Measurements from ENCODE around the gene CEMIP2.

CEMIP2 gene

DNA sequence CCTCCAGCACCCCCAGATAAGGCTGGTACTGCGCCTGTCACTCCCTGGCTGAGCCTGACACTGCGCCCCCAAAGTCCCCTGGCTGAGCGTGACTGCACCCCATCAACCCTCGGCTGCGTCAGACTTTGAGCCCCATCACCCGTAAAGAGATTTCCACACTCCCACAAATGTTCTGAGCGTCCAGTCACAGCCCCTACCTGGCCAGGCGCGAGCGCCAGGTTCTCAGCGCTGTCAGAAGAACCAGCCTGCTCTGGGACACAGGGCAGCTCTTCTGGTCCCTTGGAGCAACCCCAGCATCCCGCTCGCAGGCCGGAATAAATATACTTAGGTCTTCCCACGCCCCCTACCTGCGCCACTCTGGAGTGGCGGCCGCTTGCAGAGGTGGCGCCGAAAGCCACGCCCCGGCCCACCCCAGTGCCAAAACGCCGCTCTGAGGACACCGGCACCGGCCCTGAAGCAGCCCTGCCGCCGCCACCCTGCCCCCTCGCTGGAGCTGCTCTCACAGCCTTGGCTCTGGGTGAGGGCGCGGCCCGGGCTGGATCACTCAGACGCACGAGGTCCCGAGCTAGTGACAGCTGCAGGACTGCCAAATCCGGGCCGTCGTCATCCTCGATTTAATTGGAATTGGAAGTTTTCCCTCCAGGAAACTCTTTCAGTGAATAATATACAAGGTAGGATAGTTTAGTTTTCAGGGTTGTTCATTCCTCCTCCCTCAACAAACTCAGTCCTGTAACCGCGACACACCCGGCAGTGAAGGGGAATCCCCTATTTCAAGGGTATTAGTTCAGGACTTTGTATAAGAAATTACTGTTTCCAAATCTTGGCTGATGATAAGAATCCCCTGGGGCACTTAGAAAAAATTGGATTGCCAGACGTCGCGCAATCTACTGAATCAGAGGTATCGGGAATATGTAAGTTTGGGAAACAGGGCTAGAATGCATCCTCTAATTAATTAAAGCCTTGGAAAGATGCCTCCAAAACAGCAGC, 1.2 kb upstream of the CEMIP2 start:
- DNase-seq (ENCODE audit: low read depth) = peak; percentile 47

DNA sequence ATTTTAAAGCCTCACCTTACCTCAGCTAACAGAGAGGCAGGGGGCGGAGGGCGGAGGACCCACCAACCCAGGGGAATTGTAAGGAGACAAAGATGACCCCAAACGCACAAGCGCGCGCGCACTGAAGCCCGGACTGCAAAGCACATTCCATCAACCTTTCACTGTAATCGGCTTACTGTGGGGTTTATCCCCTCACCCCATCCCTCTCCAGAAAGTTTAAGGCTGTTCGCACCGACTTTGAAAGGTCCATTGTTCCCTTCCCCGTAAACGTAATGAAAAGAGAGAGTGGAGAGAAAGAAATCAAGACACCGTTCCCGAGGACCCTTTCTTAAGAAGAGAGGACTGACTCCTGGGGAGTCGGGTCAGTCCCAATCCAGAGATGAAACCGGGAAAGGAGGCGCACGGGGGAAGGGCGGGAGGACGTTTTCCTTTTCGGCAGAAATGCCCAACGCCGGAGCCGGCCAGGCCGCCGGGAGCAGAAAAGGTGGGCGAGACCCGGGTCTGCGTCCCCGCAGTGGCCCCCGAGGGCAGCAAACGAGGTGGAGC, 464 bp downstream of the CEMIP2 start:
- no peak for DNase-seq (ENCODE audit: low read depth)

GRCh38 chr9:71767163-71767775, 1.0 kb downstream of the CEMIP2 start:
- no peak for DNase-seq (ENCODE audit: low read depth)

GRCh38 chr9:71766663-71767062, 1.6 kb downstream of the CEMIP2 start:
- no peak for DNase-seq (ENCODE audit: low read depth)

DNA sequence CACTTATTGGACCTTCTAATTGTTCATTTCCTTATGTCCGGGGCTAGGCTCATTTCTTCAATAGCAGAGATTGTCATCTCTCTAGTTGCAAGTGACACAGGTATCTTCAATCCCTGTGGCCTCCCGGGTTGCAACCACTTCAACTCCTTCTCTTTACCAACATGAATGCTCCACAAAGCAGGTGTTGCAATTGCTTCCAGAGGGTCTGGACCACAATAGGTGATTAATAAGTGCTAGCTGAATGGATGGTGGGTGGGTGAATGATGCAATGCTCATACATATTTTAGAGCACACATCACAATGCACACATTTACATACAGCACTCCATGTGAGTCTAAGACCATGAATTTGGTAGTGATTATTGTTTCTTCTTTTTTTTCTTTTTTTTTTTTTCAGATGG, 2.6 kb downstream of the CEMIP2 start:
- no peak for DNase-seq (ENCODE audit: low read depth)

DNA sequence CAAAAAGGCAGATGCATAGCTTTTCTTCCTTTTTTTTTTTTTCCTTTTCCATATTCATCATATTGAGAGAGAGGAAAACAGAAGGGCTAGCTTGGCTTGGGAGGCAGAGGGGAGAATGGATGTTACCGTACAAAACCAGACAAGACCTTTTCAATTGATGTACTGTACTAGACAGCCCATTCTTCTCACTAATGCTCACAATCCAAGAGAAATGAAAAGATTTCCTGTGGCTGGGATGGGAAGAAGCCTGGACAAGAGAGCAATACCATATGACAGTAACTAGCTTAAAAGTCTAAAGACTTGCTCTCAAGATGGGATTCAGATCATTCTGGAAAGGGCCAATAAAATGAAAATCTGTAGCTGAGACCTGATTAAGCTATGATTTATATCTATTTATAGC, 3.4 kb downstream of the CEMIP2 start:
- no peak for DNase-seq (ENCODE audit: low read depth)

DNA sequence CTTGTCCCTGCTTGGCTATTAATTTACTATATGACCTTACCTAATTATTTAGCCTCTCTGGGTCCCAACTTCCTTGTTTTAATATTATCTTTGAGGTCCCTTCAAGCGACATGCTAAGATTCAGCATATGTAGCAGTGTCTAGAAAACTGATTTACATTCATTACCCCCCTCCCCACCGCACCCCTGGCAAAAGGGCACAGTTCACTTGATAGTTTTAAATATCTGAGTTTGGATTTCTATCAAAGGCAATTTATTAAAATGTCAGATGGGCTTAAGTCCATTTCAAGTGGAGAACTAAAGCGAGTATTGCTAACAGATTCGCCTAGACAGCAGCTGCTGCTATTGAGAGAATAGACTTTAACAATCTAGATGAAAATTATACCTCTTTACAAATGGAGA, 3.9 kb downstream of the CEMIP2 start:
- no peak for DNase-seq (ENCODE audit: low read depth)

DNA sequence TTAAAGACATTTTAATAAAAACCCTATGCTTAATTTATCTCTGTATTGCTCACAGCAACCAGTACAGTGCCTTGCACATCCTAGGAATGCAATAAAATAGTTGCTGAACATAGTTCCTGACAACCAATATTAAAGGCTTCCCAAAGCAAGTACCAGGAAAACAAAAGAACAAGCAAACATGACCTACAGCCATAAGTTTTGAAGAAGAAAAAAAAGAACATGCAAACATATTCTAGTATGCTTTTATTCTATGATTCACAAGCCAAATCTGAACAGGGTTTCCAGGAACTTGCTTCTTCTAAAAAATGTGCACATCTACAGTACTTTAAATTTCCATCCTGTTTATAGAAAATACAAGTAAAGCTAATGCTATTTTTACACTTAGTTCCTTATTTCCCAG, 4.5 kb downstream of the CEMIP2 start:
- no peak for DNase-seq (ENCODE audit: low read depth)

DNA sequence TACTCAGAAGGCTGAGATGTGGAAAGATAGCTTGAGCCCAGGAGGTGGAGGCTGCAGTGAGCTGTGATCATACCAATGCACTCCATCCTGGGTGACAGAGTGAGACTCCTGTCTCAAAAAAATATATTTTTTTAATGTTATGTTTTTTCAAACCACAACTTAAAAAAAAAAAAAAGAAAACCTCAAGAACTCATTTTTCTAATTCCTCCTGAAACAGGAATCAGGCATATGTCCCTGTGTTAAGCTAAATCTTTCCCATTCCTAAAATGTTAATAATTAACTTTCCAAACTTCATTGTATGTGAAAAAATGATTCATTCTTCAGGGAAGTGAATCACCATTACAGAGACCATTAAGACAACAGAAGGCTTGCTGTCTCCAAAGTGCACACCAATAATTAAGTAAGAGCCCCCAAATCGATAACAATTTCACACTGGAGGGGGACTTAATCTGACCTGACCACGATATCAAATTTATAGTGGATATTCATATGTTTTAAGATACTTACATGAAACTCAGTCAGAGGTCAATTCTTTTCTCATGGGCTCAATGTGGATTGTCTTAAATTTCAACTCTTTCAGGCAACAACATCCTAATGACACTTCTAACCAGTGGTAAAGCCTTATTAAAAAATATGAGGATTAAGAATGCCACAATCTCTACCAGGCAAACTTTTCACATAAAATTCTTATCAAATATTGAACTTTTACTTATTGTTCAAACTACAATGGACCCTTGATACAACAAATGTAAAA, 5.2 kb downstream of the CEMIP2 start:
- DNase-seq (ENCODE audit: low read depth) = no peak

DNA sequence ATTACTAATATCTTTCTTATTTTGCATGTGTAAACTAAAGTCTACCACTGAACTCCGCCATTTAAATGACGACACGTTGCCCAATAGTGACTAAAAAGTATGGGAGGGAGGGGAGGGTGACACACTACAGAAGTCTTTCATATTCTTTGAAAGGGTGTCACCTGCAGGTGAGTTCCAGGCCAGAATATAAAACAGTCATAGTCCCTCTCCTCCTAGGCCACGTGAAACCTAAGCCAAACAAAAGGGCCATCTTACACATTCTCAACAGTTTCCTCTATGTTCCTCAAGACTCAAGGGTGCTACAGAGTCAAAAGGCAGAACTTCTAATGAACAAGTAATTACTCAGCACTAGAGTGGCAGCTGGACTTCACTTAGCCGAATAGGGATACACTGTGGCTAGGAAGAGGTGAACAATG, 6.4 kb downstream of the CEMIP2 start:
- DNase-seq (ENCODE audit: low read depth) = no peak

DNA sequence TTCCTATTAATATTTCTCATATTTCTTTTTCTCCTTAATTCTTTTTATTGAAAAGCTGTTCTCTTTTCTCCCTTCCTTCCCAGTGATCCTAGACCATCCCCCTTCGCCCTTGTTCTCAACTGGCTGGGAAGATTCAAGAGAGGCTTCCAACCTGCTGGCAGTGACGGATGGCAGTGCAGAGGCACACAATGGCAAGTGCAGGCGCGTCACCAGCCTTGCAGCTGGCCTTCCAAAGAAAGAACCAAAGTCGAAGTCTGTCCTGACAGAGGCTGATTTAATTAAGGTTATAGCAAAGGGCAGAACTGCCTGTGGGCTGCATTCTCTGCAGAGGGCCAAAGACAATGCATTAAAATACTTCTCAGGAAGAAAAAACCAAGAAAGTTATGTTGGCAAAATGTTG, 7.4 kb downstream of the CEMIP2 start:
- no peak for DNase-seq (ENCODE audit: low read depth)

DNA sequence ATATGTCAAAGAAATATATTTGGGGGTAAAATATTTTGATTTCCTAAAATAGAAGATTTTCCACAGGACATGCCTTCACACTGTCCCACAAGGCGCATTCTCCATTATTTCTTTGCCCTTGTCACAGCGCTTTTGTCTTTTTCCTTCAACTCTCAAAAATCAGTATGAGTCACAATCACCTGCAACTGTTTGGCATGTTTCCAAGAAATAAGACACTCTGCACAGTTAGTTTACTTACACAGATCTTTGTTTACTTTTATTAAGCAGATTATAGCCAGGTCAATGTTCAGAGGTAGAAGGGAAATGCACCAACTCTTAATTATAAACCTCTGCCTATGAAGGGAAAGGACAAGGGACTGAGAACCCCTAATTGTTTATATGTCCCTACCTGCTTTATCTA, 9.5 kb downstream of the CEMIP2 start:
- DNase-seq (ENCODE audit: low read depth) = no peak

DNA sequence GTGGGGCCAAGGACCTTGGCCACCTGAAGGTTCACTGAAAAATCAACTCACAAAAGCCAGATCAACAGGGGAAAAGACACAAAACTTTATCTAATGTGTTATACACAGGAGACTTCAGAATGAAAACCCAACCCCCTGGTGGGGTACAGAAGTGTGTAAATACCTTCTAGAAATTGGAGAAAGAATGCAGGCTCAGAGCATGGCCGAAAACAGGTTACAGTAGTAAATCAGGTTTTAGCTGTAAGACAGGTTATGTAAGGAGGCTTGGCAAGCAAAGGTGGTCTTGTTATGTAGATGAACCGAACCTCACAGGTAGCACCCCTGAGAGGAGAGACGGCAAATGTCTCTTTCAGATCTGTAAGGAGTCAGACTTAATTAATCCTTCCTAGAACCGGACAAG, 10.0 kb downstream of the CEMIP2 start:
- DNase-seq (ENCODE audit: low read depth) = no peak

DNA sequence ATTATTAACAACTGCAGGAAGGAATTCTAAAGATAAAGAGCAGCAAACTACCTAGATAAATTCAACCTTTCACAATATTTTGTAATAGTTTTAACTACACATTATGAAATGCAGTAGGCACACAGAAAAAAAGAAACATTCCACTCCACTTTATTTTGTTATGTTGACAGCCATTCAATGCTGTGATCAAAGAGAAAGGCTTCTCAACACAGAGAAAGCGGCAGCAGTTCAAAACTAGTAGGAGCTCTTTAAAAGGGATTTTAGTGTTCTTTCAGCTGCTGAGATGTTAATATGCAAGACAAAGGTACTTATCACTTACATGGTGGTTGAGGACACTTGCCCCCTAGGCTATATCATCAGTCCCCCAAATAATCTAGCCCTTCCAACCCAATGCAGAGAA, 11.6 kb downstream of the CEMIP2 start:
- no peak for DNase-seq (ENCODE audit: low read depth)

DNA sequence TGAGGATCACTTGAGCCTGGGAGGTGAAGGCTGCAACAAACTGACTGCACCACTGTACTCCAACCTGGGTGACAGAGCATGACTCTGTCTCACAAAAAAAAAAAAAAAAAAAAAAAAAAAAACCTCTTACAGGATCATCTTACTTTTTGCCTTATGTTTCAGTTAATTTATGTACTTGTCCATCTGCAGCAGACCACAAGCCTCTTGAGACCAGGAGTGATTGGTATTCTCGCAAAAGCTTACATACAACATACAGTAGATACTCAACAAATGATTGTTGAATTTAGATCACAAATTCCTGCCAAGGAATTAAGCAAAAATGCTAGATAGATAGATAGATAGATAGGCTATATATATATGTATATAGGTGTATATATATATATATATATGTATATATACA, 12.4 kb downstream of the CEMIP2 start:
- DNase-seq (ENCODE audit: low read depth) = no peak

- DNase-seq (ENCODE audit: low read depth) = no peak
Observed at GRCh38 chr9:71755230-71755629, 13.1 kb downstream of the CEMIP2 start.

DNA sequence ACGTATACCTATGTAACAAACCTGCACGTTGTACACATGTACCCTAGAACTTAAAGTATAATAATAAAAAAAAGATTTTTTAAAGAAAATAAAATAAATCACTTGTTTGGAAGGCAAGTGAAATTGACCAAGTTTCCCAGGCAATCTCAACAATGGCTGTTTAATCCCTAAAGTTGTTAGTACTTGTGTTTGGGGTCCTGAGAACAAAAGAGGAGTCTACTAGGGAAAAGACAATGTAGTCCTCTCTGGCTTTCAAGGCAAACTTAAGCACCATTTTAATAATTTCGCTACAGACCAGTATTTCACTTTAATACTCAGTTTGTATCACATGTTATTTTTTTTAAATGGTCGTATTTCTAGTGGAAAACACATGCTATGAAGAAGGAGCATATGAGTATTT, 14.2 kb downstream of the CEMIP2 start:
- no peak for DNase-seq (ENCODE audit: low read depth)

GRCh38 chr9:71752928-71753327, 15.4 kb downstream of the CEMIP2 start:
- DNase-seq (ENCODE audit: low read depth) = no peak

- no peak for DNase-seq (ENCODE audit: low read depth)
Observed at GRCh38 chr9:71752352-71752751, 16.0 kb downstream of the CEMIP2 start.

DNA sequence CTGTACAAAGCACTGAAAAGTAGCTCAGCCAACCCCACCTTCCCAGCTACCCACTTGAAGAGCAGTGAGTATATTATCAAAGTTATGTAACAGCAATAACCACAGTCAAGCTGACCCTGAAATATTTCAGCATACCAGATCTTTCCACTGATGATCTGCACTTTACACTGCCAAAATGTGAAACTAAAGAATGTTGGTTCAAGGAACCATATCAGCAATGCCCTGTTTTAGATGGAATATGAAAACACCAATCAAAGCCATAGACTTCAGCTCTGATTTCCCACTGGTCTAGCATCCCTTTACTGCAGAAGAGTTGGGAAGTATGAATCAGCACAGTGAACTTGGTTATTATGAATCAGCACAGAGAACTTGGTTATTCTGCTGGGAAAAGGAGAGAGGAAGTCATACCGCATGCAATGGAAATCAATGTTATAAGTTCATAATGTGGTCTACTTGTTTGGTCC, 20.0 kb downstream of the CEMIP2 start:
- DNase-seq (ENCODE audit: low read depth) = no peak

GRCh38 chr9:71747576-71747975, 20.7 kb downstream of the CEMIP2 start:
- no peak for DNase-seq (ENCODE audit: low read depth)

DNA sequence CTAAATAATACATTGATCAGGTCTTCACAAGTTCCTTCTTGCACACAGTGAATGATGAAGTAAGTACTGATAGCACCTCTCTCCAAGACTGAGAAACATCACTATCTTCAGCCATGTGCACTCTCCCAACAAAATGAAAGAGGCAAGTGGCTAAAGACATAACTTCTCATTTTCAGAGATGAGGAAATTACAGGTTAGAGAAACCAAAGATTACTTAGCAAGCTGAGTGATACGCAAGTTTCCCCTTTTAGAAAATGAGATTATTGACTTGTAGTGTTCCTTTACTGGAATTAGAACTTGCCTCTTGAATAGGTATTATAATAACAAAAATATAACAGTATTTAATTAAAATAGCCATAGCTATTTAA, 21.6 kb downstream of the CEMIP2 start:
- no peak for DNase-seq (ENCODE audit: low read depth)

All from stimulated activated CD8-positive, alpha-beta memory T cell treated with anti-CD3 and anti-CD28 coated beads, Interleukin-15, amount 100 ng/mL, for 1 hour (primary cell).